NCI-H446 treated with DMSO at 0.1 percent for 48 hours (cell line): Measurements from ENCODE around the gene ABCA10.
"Not testable (repeated sequence)": the region's sequence is repeated elsewhere in the genome, so short reads cannot be mapped to it uniquely, and the experiment has no call there.

Experiments
- DNase-seq: peaks from one replicate; lab custom pipeline; 2025; lab: John Stamatoyannopoulos, UW

The ABCA10 gene

DNA sequence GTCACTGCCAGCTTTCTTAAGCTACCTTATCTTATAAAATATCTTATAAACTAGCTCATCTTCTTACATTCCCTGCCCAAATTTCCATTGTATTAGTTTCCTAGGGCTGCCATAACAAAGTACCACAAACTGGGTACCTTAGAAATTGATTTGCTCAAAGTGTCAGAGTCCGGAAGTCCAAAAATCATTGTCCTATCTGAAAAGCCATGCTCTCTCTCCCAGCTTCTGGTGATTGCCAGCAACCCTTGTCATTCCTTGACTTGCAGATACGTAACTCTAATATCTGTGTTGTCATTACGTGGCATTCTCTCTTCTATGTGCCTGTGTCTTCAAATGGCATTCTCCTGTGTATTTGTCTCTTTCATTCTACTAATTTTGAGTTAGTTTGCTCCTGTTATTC, 2.3 kb upstream of the ABCA10 start:
- DNase-seq, result no peak

DNA sequence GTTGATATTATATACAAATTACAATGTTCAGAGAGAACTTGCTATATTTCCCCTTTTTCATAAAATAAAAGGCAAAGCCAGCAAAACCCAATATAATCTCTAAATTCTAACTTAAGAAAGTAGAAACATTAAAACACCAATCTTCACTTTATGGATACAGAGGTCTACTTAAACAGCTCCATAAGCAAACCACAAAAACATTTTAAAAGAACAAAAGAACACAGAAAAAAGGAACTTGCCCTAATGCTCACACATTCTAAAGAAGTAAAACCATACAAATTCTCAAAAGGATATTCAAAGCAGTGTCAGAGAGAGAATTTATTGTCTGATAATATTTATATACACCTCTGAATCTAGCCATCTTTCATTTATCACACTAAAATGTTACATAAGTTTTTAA, 606 bp downstream of the ABCA10 start:
- no peak for DNase-seq

DNA sequence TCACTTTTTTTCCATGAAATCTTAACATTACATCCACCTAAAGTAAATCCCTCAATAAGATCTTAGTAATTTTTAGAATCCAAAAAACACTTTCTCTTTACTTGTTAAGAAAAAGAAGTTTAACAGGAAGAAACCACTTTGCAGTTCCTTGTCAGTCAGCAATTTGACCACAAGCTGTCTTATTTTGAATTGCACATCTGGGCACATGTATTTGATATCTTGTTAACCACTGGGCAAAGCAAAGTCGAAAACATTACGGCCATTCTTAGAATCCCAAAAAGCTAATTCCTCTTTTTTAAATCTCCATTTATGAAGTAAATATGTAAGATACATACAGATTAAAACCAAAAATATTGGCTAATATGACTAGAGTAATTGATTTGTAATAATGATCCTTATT, 1.1 kb downstream of the ABCA10 start:
- no peak for DNase-seq

DNA sequence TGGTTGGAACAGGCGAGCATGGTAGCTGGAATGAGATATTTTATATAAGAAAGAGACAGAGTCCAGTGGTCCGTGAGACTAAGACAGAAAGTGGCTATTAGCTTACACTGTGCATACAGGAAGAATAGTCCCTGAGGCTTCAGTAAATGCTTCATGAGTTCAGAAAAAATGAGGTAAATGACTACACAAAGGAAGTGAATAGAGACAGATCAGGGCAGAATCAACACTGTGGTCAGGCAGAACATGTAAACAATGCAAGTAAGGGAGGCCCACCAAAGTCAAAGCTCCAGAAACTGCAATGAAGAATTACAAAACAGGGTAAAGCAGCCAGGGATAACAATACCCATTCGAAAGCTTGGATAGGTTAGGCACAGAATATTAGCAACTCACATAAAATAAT, 4.8 kb downstream of the ABCA10 start:
- DNase-seq, result no peak

DNA sequence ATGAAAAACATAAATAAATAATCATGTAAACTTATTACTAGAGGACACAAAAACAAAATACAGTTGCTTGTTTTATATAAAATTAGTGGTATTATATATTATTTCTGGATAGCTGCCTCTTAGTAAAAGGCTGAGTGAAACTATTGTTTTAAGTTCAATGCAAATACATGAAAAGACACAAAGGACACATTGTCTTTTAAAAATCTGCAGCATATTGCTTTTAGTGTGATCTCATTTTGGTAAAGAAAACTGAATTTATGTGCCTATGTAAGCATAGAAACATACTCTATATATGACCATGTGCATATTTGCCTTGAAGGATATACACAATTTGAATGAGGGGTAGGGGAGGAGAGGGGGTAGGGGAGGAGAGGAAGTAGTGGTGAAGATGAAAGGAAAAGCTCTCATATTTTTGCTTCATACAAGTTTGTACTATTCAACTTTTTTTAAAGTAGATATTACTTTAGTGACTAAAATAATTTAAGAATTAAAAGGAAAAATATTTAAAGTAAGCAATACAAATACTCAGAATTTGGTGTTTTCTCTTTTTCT, 5.8 kb downstream of the ABCA10 start:
- no peak for DNase-seq

DNA sequence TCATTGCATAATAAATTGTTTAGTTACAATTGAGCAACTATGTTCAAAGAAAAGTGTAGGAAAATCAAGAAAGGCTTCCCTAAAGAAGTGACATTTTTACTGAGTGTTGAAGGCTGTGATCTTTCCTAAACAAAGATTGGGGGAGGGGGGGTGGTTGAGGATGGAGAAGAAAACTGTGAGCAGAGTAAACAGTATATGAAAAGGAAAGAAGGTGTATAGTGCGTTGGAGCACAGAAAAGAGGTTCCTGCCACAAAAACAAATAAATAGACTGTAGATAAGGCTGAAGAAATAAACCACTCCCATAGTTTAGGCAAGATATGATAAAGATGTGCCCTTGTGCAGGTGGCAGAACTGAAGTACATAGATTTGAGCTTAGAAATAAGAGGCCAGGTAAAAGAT, 8.5 kb downstream of the ABCA10 start:
- DNase-seq, result no peak

DNA sequence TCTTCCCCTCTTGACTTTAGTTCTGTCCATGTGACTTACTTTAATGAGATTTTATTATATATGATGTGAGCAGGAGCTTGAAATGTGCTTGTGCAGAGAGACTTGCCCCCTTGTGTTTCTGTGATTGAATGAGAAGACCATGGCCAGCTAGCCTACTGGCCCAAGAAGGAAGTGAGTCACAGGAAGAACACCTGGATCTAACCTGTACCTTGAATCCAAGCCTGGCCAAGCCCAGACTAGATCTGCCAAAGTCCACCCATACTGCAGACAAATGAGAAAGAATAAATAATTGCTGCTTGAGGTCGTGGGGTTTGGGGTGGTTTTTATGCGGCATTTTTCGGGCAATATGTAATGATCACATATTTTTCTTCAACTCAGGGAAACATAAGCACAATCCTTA, 9.6 kb downstream of the ABCA10 start:
- no peak for DNase-seq

DNA sequence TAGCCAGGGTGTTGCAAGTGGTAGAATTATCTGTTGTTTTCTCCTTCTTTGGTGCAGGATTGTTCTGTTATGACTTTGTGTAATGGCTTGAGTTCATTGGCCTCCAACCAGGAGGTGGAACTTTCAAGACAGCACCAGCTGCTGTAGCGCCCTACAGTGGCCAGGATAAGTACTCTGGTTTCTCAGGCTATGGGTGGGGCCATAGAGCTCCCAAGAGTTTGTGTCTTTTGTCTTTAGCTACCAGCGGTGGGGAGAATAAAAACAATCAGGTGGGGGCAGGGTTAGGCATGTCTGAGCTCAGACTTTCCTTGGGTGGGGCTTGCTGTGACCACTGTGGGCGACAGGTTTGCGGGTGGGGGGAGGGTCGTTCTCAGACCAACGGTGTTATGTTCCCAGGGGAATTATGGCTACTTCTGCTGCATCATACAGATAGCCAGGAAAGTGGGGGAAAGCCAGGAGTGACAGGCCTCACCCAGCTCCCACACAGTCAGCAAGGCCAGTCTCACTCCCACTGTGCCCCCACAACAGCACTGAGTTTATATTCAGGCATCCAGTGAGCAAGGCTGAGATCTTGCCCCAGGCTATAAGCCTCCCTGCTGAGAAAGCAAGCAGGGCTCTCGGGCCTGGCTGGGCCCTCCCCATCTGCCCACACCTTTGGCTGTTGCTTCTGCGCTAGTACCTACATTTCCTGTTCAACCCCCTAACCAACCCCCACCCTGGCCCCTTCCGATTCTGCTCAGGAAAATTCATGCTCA, 15.4 kb downstream of the ABCA10 start:
- no peak for DNase-seq

DNA sequence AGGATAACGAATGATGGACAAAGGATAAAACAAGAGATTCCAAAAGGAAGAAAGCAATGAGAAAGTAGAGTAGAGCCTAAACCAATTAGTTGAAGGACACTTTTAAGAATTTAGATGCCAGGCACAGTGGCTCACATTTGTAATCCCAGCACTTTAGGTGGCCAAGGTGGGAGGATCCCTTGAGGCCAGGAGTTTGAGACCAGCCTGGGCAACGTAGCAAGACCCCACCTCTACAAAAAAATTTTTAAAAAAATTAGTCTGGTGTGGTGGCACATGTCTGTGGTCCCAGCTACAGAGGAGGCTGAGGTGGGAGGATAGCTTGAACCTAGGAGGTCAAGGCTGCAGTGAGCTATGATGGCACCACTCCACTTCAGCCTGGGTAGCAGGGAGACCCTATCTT, 20.0 kb downstream of the ABCA10 start:
- DNase-seq, result no peak

DNA sequence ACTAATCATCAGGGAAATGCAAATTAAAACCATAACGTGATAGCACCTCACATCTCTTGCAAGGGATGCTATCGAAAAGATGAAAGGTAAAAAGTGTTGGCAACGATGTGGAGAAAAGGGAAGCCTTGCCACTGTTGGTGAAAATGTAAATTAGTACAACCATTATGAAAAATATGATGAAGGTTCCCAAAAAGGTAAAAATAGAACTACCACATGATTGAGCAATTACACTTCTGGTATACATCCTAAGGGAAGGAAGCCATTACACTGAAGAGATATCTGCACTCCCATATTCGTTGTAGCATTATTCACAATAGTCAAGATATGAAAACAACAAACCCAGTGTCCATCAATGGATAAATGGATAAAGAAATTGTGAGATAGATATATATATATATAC, 21.5 kb downstream of the ABCA10 start:
- DNase-seq, result no peak

DNA sequence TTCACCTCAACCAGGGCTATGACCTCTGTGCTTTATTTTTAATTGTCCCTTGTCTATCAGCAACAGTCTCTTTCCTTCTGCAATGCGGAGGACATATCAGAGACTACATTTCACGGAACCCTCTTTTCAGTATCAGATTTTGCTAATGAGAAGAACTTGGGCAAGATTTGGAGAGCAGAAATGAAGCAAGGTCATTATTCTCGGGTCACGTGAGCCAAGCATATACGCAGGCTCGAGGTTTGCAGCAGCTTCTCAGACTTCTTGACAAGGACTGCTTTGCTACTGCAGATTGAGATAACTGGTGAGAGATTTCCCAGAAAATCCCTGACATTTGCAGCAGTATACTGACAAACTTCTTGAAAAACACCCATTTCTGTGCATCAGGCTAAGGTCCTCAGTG, 30.4 kb downstream of the ABCA10 start:
- no peak for DNase-seq

DNA sequence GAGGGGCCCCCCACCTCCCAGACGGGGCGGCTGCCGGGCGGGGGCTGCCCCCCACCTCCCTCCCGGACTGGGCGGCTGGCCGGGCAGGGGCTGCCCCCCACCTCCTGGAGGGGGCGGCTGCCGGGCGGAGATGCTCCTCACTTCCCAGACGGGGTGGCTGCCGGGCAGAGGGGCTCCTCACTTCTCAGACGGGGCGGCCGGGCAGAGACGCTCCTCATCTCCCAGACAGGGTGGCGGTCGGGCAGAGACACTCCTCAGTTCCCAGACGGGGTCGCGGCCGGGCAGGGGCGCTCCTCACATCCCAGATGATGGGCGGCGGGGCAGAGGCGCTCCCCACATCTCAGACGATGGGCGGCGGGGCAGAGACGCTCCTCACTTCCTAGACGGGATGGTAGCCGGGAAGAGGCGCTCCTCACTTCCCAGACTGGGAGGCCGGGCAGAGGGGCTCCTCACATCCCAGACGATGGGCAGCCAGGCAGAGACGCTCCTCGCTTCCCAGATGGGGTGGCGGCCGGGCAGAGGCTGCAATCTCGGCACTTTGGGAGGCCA, 32.4 kb downstream of the ABCA10 start:
- not testable (repeated sequence) for DNase-seq

DNA sequence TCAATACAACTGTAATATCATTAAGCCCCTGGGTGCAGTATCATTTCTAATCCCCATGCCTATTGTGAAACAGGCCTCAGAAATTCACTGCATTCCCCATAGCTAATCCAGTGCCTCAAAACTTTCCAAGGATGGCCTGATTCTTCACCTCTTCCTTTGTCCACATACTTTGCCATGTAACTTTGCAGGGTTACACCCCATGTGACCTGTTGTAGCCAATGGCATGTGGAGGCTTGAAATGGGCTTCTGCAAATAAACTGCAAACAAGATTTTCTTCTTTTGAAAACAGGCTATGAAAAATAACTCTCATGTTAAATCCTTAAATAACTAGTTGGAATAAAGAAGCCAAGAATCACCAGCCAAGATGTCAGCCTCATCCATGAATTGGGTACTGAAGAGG, 35.9 kb downstream of the ABCA10 start:
- no peak for DNase-seq

DNA sequence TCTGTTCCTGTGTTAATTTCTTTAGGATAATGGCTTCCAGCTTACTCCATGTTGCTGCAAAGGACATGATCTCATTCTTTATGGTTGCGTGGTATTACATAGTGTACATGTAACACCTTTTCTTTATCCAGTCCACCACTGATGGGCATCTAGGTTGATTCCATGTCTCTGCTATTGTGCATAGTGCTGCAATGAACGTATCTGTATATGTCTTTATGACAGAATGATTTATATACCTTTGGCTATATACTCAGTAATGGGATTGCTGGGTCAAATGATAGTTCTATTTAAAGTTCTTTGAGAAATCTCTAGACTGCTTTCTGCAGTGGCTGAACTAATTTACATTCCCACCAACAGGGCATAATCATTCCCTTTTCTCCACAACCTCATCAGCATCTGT, 39.8 kb downstream of the ABCA10 start:
- no peak for DNase-seq

DNA sequence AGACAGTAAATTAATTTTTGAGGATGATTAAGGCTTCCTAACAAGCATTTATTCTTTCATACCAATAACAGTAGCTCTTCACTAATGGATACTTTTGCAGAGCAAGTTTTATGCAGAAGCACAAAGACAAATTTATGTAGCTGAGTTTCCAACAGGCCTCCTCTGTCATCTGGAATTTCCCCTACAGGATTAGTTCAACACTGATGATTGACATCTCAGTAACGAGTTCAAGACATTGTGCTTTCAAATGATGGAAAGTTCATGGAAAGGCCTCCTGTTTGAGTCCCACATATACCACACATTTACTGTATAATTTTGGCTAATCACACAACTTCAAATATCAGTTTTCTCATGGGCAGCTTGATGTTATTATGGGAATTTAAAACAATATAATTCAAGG, 40.6 kb downstream of the ABCA10 start:
- no peak for DNase-seq

DNA sequence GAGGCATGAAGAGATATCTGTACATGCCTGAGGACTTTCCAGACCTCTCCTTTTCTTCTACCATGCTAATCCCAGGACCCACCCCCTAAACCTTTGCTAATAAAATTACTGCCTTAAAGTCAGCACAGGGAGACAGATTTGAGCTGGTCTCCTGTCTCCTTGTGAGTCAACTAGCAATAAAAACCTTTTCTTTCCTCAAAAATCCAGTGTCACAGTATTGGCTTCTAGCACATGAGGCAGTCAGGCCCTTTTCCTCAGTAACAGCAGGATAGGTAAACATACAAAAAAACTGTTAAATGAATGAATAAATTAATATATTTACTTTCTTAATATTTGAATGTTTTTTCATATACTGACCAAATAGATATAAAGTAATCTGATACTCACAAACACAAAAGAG, 41.3 kb downstream of the ABCA10 start:
- DNase-seq, result no peak

DNA sequence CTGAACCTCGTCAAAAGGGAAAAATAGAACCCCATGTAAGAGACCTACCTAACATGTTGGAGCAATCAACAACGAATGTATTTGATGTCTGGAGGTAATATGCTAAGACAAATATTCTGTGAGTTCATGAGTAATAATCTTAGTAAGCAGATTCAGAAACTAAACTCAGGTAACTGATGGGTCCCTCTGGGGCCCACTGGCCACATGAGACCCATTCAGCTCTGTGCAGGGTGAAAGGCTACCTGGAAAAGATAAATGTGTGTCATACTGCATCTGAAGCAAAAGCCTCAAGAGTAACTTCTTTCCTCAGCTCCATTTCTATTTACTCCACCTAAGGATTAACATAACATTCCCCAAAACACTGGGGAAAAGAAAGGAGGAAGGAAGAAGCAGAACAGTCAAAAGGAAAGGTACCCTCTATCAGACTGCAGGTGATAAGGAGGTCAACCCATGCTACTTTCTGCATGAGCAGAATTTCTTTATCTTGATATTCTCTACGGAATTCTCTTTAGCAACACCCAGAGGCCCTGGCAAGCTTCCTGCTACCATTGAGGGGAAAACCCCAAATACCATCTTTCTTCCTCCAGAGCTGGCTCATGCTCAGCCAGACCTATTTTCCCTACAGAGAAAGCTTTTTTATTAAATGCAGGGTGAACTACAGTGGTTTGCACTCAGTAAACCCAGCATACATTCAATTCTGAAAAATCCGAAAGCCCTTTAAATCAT, 49.2 kb downstream of the ABCA10 start:
- DNase-seq, result no peak

DNA sequence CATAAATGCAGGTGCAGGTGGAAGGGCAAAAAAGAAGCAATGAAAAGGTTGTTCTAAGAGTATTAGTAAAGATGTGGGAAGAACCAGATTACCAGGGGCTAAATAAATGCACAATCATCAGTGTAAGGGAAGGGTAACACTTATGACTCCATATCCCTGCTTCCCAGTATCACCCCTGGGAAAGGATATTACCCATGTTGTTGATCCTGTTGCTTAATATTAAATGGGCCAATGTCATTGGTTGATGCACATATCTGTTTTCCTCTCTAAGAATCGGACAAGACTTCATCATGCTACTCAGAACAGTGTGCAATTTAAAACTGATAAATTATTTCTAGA, 52.2 kb downstream of the ABCA10 start:
- DNase-seq, result no peak

DNA sequence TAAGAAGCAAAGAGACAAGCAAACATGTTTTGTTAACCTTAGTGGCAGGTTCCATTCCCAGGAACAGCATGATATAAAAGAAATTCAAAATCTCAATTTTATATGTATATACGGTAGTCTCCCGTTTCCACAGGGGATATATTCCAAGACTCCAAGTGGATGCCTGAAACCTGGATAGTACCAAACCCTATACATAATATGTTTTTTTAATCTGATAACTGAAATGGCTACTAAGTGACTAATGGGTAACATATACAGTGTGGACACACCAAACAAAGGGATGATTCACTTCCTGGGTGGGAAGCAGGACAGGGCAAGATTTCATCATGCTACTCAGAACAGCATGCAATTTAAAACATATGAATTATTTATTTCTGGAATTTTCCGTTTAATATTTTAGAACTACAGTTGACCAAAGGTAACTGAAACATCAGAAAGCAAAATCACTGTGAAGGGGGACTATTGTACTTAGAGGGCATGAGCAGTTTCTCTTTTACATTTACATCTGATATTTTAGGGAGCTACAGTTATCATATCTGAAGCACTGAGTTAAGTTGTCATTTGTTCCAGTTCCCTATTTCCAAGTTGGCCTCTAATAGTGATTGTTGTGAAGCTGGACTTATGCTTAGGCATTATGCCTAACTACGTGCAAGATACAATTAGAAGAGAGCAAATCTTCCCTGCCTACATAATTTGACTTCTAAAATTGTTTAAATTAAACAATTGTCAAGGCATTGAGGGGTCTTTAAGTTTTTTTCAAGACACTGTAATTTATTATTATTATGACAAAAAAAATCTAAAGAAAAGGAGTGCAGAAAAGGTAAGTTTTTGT, 52.8 kb downstream of the ABCA10 start:
- no peak for DNase-seq

DNA sequence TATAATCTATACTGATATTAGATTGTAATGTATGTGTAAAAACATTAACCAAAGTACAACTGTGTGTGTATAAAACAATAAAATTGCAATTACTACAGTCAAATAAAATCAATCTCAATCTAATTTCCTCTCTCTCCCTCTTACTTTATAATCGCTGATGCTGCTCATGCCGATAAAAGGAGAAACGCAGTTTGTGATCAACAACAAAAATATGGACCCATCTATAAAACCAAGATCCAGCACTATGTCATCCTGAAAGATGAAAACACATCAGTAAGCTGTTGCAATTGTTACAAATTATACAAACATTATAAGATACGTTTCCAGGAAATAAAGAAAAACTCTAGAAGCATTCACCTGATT, 53.4 kb downstream of the ABCA10 start:
- DNase-seq, result no peak

DNA sequence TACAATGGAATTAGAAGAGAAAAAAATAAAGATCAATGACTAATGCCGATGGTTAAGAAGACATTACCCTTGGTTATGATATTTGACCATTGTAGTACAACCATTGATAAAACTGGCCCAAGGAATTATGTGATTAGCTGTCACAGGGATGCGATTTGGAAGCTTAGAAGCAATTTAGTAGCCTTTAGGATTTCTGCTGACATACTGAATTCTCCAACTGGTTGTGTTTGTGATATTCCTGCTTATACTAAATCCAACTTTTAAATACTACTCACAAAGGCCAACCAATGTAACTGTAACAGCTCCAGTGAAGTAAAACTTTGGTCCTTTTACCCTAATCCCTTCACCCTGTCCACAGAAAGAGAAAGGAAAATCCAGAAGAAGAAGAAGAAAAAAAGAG, 55.5 kb downstream of the ABCA10 start:
- no peak for DNase-seq

DNA sequence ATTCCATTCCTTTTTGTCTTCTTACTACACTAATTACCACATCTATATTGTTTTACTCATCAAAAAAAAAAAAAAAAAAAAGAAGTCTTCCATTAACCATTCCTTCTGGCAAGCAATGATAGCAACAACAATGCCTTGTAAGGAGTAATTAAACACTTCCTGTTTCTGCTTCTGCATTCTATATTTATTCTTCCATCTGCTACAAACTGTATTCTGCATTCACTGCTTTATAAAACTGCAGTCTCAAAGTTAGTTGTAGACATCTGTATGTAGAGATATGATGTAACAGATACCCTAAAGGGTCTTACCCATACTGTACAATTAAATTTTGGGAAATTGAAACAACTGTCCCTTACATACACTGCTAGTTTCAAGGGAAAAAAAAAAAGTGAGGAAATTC, 58.2 kb downstream of the ABCA10 start:
- DNase-seq, result no peak

DNA sequence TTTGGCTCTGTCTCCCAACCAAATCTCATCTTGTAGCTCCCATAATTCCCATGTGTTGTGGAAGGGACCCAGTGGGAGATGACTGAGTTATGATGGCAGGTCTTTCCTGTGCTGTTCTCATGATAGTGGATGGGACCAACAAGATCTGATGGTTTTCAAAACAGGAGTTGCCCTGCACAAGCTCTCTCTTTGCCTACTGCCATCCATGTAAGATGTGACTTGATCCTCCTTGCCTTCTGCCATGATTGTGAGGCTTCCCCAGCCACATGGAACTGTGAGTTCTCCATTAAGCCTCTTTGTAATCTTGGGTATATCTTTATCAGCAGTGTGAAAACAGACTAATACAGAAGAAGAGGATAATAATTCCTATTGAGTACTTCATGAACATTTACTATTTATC, 60.0 kb downstream of the ABCA10 start:
- DNase-seq, result not testable (repeated sequence)
